Progenitor cell of endocrine pancreas (in vitro differentiated cells): ENCODE measurements around the gene RFFL. TPM values are rescaled to one million over a fixed set of nuclear protein-coding genes. Genes with fewer than 3 reads are reported as not detected.
A peak's percentile ranks its signal among the peaks of the same experiment; 100 is the strongest.

Experiments used
- DNase-seq: peaks from one replicate; pipeline ENCODE4 v3.0.0; 2021; ENCODE audit warnings: low spot score; ENCODE audit not compliant: unreplicated experiment
- H3K27ac Mint-ChIP-seq: 2 replicates; pipeline ENCODE4 v1.8.0; 2021; ENCODE audit warnings: mild to moderate bottlenecking, moderate library complexity, mixed read lengths
- H3K27me3 Mint-ChIP-seq: 2 replicates; pipeline ENCODE4 v1.8.0; 2021; ENCODE audit warnings: mixed read lengths
- H3K36me3 Mint-ChIP-seq: 2 replicates; pipeline ENCODE4 v1.8.0; 2022; ENCODE audit warnings: mixed read lengths; ENCODE audit not compliant: insufficient read depth
- H3K4me1 Mint-ChIP-seq: 2 replicates; pipeline ENCODE4 v1.8.0; 2021; ENCODE audit warnings: low read depth, mixed read lengths
- H3K4me3 Mint-ChIP-seq: 2 replicates; pipeline ENCODE4 v1.8.0; 2021; ENCODE audit warnings: low read depth, mild to moderate bottlenecking, moderate library complexity, mixed read lengths
- H3K9me3 Mint-ChIP-seq: 2 replicates; pipeline ENCODE4 v1.8.0; 2021; ENCODE audit warnings: low read depth, mixed read lengths
- CTCF ChIP-seq: fragments of 200-600 bp; sonication (generic); IDR thresholded peaks from one replicate; pipeline ENCODE4 v1.5.0; 2021; ENCODE audit warnings: antibody characterized with exemption, mild to moderate bottlenecking; ENCODE audit not compliant: unreplicated experiment
- total RNA-seq: library from RNA; stranded (reverse); gene quantifications from 2 replicates; pipeline ENCODE4 v1.2.1, GENCODE V29; 2021

Gene RFFL
- total RNA-seq, 1 donor from 2014 or later, result 34.0 TPM

GRCh38 chr17:35086164-35086563, 22.7 kb upstream of the RFFL start:
- Mint-ChIP-seq H3K9me3 (no peaks in the 10 kb centered on the region), H3K36me3 (no peaks in the 10 kb centered on the region), H3K4me3 (peak overlapping the region; percentile 16), H3K4me1 (peaks cover 43% of the 10 kb centered on the region), H3K27ac (peak overlapping the region; percentile 97), H3K27me3 (no peaks in the 10 kb centered on the region)
- TF ChIP-seq CTCF, result no peak
- DNase-seq, result no peak

- Mint-ChIP-seq H3K27ac (peak overlapping the region; percentile 16), H3K36me3 (no peaks in the 10 kb centered on the region), H3K9me3 (no peaks in the 10 kb centered on the region), H3K4me3 (no peak overlapping the region), H3K27me3 (no peaks in the 10 kb centered on the region), H3K4me1 (peaks cover 46% of the 10 kb centered on the region)
- DNase-seq, result no peak
- no peak for TF ChIP-seq CTCF
Observed at GRCh38 chr17:35084987-35085386, 21.5 kb upstream of the RFFL start.

GRCh38 chr17:35083071-35083470, 19.6 kb upstream of the RFFL start:
- Mint-ChIP-seq H3K27me3 (no peaks in the 10 kb centered on the region), H3K4me3 (no peak overlapping the region), H3K9me3 (no peaks in the 10 kb centered on the region), H3K36me3 (no peaks in the 10 kb centered on the region), H3K27ac (no peak overlapping the region), H3K4me1 (peaks cover 49% of the 10 kb centered on the region)
- DNase-seq, result no peak
- no peak for TF ChIP-seq CTCF

- peak overlapping the region; percentile 46 for H3K27ac Mint-ChIP-seq
- no peak for DNase-seq
- no peaks in the 10 kb centered on the region for H3K27me3 Mint-ChIP-seq
- H3K4me1 Mint-ChIP-seq, result peaks cover 48% of the 10 kb centered on the region
- no peak for TF ChIP-seq CTCF
- H3K4me3 Mint-ChIP-seq, result no peak overlapping the region
- H3K36me3 Mint-ChIP-seq, result no peaks in the 10 kb centered on the region
- H3K9me3 Mint-ChIP-seq, result no peaks in the 10 kb centered on the region
Observed at GRCh38 chr17:35082073-35082657, 18.7 kb upstream of the RFFL start.

GRCh38 chr17:35081638-35082037, 18.1 kb upstream of the RFFL start:
- Mint-ChIP-seq H3K4me3 (no peak overlapping the region), H3K27me3 (no peaks in the 10 kb centered on the region), H3K9me3 (no peaks in the 10 kb centered on the region), H3K36me3 (no peaks in the 10 kb centered on the region), H3K27ac (no peak overlapping the region), H3K4me1 (peaks cover 44% of the 10 kb centered on the region)
- DNase-seq, result no peak
- no peak for TF ChIP-seq CTCF
